BLaER1 (cell line): ENCODE results near the gene CCK.

Source experiments
- H3K27ac ChIP-seq: shearing (Covaris generic); formaldehyde crosslinking; 2 replicates; pipeline ENCODE4 v1.8.1; 2022
- H3K27me3 ChIP-seq: shearing (Covaris generic); formaldehyde crosslinking; 2 replicates; pipeline ENCODE4 v1.8.1; 2022
- H3K36me3 ChIP-seq: shearing (Covaris generic); formaldehyde crosslinking; 2 replicates; pipeline ENCODE4 v1.8.1; 2022
- H3K4me1 ChIP-seq: shearing (Covaris generic); formaldehyde crosslinking; 2 replicates; pipeline ENCODE4 v1.8.1; 2022
- H3K4me2 ChIP-seq: shearing (Covaris generic); formaldehyde crosslinking; 2 replicates; pipeline ENCODE4 v1.8.1; 2022
- H3K4me3 ChIP-seq: shearing (Covaris generic); formaldehyde crosslinking; 2 replicates; pipeline ENCODE4 v1.8.1; 2022
- H3K9ac ChIP-seq: shearing (Covaris generic); formaldehyde crosslinking; 2 replicates; pipeline ENCODE4 v1.8.1; 2022
- H3K9me3 ChIP-seq: shearing (Covaris generic); formaldehyde crosslinking; 2 replicates; pipeline ENCODE4 v1.8.1; 2022
- H4K20me1 ChIP-seq: shearing (Covaris generic); formaldehyde crosslinking; 2 replicates; pipeline ENCODE4 v1.8.1; 2022
- Cebpa-rat ChIP-seq: shearing (Covaris generic); IDR thresholded peaks from 2 replicates; pipeline ENCODE4 v1.8.1; 2022

The CCK gene

DNA sequence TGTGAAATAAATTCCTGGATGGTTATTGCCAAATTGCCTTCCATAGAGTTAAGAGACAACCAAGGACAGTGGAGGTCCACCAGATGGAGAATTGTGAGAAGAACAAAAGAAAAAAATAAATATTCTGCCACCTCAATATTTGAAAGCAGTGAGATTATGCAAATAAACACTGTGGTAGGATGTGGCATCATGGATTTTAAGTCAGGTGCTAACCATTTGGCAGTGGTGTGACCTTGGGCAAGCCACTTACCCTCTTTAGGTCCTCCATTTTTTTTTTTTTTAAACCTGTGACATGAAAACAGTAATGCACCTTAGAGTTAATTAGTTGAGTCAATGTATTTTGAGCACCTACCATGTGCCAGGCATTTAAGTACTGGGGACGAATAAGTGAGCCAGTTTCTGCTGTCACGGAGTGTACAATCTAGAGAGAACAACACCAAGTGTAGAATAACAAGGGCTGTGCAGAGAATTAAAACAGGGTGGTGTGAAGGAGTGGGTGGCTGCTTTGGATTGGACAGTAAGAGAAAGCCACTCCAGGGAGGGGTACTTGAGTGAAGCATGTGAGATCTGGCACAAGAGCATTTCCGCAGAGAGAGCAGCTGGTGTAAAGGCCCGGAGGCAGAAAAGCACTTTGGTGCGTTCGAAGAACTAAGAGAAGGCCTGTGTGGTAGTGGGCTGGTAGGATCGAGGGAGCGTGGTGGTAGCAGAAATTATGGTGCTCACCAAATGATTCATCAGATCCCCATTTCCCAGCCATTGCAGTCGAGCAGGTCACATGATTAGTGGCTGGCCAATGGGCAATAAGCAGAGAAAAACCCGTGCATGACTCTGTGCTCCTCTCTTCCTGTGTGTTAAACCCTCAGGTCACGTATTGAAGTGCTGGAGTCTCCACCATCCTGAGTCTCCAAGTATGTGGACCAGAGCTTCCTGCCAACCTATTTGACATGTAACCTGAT, 39.2 kb downstream of the CCK start:
- no peak overlapping the region for H3K9ac ChIP-seq
- H3K4me2 ChIP-seq, result no peak overlapping the region
- H3K27me3 ChIP-seq, result no peaks in the 10 kb centered on the region
- H4K20me1 ChIP-seq, result 0 out of 2 replicates have a peak, but pooled peaks cover 6% of the 10 kb centered on the region
- no peak for TF ChIP-seq Cebpa-rat
- no peaks in the 10 kb centered on the region for H3K9me3 ChIP-seq
- H3K27ac ChIP-seq, result no peak overlapping the region
- H3K4me1 ChIP-seq, result no peaks in the 10 kb centered on the region; the same call in 1 of the 2 replicates
- peaks cover 44% of the 10 kb centered on the region for H3K36me3 ChIP-seq
- H3K4me3 ChIP-seq, result no peak overlapping the region

DNA sequence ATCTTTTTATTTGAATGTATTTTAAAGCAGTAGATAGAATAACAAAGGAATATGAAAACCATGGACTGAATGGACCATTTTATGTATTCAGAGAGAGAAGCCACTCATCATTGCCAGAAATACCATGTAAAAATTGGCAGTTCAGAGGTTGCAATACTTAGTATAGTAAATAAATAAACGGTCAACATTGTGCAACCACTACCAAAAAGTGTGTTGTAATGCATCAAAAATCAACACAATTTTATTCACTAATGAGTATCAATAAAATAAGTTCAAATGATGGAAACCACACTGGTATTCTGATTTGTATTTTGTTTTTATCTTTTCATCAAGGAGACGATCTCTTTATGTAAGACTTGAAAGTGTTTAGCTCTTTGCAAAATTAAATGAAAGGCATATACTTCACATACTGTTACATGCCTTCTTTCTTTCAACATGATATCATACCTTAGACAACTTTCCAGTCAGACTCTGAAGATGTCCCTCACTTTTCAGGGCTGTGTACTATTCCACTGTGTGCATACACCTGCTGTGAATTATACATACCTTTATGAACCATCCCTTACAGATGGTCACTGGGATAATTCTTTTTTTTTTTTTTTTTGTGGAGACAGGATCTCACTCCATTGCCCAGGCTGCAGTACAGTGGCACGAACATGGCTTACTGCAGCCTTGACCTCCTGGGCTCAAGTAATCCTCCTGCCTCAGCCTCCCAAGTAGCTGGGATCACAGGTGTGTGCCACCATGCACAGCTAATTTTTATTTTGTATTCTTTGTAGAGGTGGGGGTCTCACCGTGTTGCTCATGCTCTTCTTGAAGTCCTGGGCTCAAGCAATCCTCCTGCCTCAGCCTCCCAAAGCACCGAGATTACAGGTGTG, 40.3 kb downstream of the CCK start:
- H3K27me3 ChIP-seq, result no peaks in the 10 kb centered on the region
- H3K27ac ChIP-seq, result no peak overlapping the region
- H3K9me3 ChIP-seq, result no peaks in the 10 kb centered on the region
- TF ChIP-seq Cebpa-rat, result no peak
- H3K4me2 ChIP-seq, result no peak overlapping the region
- no peaks in the 10 kb centered on the region; the same call in 1 of the 2 replicates for H3K4me1 ChIP-seq
- no peak overlapping the region for H3K4me3 ChIP-seq
- 0 out of 2 replicates have a peak, but pooled peaks cover 6% of the 10 kb centered on the region for H4K20me1 ChIP-seq
- no peak overlapping the region for H3K9ac ChIP-seq
- H3K36me3 ChIP-seq, result peaks cover 54% of the 10 kb centered on the region

DNA sequence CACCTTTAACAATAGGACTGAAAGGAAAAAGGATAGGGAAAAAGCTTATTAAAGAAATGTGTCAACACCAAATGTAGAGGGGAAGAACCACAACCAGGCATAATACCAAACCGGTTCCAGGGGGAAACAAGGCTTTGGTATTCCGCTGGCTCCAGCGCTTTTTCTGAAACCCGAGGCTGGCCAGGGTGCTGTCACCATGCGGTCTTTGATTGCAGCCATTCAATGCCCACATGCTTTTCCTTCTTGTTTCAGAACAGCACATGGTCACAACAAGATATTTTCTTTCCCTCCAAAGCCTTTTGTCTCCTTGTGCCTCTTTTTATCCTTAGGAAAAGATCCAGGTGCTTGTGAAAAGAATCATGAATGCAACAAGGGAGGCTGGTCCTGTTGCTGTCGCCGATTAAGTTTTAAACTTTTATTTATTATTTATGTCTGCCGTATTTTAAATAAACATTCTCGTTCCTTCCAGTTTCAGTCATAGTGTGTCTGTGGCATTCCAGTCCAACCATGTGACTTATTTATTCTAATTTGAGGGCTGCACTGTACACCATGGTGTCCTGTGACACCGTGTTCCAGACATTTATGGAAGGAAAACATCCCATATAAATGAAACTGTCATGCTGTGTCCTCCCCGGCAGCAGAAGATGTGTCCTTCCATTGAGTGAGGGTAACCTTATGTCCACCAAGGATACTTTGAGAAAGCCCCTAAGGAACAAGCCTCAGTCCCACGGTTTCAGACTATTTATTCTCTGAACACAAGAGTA, 41.1 kb downstream of the CCK start:
- TF ChIP-seq Cebpa-rat, result no peak
- H3K4me3 ChIP-seq, result no peak overlapping the region
- H4K20me1 ChIP-seq, result 0 out of 2 replicates have a peak, but pooled peaks cover 6% of the 10 kb centered on the region
- no peaks in the 10 kb centered on the region for H3K9me3 ChIP-seq
- H3K4me1 ChIP-seq, result peaks cover 8% of the 10 kb centered on the region; the same call in 1 of the 2 replicates
- no peak overlapping the region for H3K9ac ChIP-seq
- H3K4me2 ChIP-seq, result no peak overlapping the region
- no peak overlapping the region for H3K27ac ChIP-seq
- no peaks in the 10 kb centered on the region for H3K27me3 ChIP-seq
- H3K36me3 ChIP-seq, result peaks cover 63% of the 10 kb centered on the region

DNA sequence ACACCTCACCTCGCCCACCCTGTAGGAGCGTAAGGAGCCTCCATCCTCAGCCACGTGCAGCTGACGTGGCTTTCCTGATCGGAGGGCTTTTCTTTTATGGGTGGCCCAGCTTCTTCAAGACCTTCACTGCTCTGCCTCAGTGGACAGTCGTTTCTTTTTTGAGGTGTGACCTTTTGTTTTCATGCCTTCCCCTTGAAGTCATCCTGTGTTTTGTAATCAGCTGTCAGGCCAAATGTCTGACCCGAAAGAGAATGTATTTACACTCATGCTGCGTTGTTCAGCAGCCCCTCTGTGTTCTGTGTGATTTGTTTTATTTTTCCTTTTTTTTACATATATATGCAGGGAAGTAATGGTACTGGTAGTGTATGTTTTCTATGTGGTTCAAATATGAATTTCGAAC, 41.8 kb downstream of the CCK start:
- Histone ChIP-seq H3K4me3 (no peak overlapping the region), H3K4me2 (no peak overlapping the region), H3K27me3 (no peaks in the 10 kb centered on the region), H3K36me3 (peaks cover 67% of the 10 kb centered on the region), H4K20me1 (0 out of 2 replicates have a peak, but pooled peaks cover 6% of the 10 kb centered on the region), H3K9me3 (no peaks in the 10 kb centered on the region), H3K9ac (no peak overlapping the region), H3K4me1 (0 out of 2 replicates have a peak, but pooled peaks cover 9% of the 10 kb centered on the region), H3K27ac (no peak overlapping the region)
- TF ChIP-seq Cebpa-rat, result no peak

DNA sequence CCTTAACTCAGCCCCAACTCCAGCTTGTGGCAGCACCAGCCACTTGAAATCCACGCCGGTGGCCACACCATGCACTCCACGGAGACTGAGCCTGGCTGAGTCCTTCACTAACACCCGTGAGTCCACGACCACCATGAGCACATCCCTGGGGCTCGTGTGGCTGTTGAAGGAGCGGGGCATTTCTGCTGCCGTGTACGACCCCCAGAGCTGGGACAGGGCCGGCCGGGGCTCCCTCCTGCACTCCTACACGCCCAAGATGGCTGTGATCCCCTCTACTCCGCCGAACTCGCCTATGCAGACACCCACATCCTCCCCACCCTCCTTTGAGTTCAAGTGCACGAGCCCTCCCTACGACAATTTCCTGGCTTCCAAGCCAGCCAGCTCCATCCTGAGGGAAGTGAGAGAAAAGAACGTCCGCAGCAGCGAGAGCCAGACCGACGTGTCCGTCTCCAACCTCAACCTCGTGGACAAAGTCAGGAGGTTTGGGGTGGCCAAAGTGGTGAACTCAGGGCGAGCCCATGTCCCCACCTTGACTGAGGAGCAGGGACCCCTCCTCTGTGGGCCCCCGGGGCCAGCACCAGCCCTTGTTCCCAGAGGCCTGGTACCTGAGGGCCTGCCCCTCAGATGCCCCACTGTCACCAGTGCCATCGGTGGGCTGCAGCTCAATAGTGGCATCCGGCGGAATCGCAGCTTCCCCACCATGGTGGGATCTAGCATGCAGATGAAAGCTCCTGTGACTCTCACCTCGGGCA, 42.9 kb downstream of the CCK start:
- H3K4me2 ChIP-seq, result no peak overlapping the region
- H3K27ac ChIP-seq, result no peak overlapping the region
- no peaks in the 10 kb centered on the region for H3K9me3 ChIP-seq
- no peak for TF ChIP-seq Cebpa-rat
- H3K36me3 ChIP-seq, result peaks cover 74% of the 10 kb centered on the region
- no peak overlapping the region for H3K9ac ChIP-seq
- H3K4me1 ChIP-seq, result peaks cover 10% of the 10 kb centered on the region; the same call in 1 of the 2 replicates
- no peaks in the 10 kb centered on the region for H3K27me3 ChIP-seq
- H3K4me3 ChIP-seq, result no peak overlapping the region
- H4K20me1 ChIP-seq, result 0 out of 2 replicates have a peak, but pooled peaks cover 6% of the 10 kb centered on the region

DNA sequence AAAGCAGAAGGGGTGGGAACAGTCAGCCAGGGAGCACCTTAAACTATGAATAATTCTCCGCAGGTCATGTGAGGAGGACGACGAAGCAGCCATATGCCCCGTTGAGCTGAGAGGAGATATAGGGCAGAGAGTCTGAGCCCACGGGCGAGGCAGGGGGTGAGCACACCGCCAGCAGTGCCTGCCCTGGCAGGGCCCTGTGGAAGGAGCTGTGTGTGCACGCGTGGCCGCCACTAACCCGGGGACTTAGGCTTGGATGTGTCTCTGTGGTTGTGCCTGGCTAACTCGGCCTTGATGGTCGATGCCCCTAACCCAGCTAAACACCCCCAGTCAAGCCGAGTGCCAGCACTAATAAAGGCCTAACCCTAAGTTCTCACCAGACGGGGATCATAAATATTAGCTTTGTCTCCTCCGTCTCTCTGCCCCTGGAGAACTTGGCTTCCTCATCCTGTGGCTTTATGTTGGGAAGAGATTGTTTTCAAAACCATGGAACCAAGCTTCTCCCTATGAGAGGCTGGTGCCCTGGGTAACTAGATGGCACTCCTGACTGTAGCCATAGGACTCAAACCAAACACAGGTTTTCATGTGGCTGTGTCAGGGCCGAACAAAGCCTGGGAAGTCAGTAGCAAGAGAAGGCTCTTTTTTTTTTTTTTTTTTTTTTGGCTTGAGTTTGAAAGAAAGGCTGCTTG, 45.4 kb downstream of the CCK start:
- TF ChIP-seq Cebpa-rat, result no peak
- Histone ChIP-seq H3K27me3 (no peaks in the 10 kb centered on the region), H3K4me1 (peaks cover 36% of the 10 kb centered on the region), H3K27ac (no peak overlapping the region), H3K9me3 (no peaks in the 10 kb centered on the region), H3K36me3 (peaks cover 79% of the 10 kb centered on the region), H3K4me2 (no peak overlapping the region), H3K9ac (no peak overlapping the region), H4K20me1 (peaks cover 21% of the 10 kb centered on the region; the same call in 1 of the 2 replicates), H3K4me3 (no peak overlapping the region)

DNA sequence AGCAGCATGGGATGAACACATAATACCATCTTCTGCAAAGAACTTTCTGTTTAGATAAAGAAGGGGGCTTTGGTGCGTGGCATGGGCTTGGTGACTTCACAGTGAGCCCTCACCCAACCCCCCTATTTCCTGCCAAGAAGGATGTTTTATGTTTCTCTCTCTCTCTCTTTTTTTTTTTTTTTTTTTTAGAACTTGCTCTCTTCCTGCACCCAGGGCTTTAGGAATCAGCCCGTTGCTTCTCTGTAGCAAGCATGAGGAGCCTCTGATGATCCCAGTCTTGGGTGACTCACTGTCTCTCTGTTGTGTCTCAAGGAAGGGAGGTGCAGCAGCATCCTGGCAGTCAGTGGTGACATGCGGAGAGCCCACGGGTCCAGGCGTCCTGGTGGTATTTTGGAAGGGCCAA, 49.1 kb downstream of the CCK start:
- Histone ChIP-seq H3K4me2 (peak overlapping the region; percentile 84), H3K36me3 (peaks cover 53% of the 10 kb centered on the region), H3K4me3 (no peak overlapping the region), H3K27me3 (no peaks in the 10 kb centered on the region), H3K27ac (peak overlapping the region; percentile 44), H3K9ac (no peak overlapping the region; the same call in 1 of the 2 replicates), H3K9me3 (no peaks in the 10 kb centered on the region), H4K20me1 (peaks cover 52% of the 10 kb centered on the region), H3K4me1 (peaks cover 71% of the 10 kb centered on the region)
- TF ChIP-seq Cebpa-rat, result no peak

DNA sequence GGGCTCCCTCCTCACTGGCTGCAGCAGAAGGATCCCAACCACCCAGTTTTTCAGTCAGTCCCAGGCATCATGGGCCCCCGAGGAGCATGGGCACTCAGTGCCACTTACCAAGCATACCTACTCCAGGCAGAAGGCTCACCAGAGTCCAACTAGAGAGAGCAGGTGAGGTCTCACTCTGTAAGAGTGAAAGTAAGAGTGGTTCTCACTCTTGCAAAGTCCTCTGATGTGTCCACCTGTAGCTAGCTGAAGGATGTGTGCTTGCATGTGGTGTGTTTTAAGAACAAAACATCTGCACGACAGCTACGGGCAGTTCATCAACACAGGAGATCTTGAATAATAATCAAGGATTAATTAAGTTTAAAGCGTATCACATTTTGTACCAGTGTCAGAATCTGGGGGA, 49.7 kb downstream of the CCK start:
- Histone ChIP-seq H3K36me3 (peaks cover 53% of the 10 kb centered on the region), H3K27me3 (no peaks in the 10 kb centered on the region), H3K4me1 (peaks cover 72% of the 10 kb centered on the region), H3K4me3 (no peak overlapping the region), H3K27ac (peak overlapping the region; percentile 52), H3K9me3 (no peaks in the 10 kb centered on the region), H4K20me1 (peaks cover 52% of the 10 kb centered on the region), H3K9ac (0 out of 2 replicates have a peak overlapping the region, but pooled peaks have one; percentile 15), H3K4me2 (peak overlapping the region; percentile 84)
- TF ChIP-seq Cebpa-rat, result no peak
